ENCODE results near the gene SMAP1.

DNA sequence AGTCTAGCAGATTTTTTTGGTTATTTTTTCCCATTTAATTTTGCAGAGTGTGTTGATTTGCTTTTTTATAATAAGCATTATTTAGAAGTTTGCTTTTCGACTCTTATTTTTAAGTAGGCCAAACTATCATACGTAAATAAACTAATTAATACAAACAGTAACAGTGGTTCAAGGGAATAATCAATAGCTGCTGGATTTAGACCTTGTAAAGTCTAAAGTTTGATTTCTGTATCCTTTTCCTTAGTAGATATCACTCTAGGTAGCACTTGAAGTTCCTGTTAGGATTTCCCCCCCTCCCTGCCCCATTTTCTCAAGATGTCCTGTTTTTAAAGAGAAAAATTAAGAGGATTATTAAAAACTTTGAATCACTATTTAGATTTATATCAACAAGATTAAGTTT is 153.1 kb downstream of the SMAP1 start:
- TF ChIP-seq, protein P1, sequence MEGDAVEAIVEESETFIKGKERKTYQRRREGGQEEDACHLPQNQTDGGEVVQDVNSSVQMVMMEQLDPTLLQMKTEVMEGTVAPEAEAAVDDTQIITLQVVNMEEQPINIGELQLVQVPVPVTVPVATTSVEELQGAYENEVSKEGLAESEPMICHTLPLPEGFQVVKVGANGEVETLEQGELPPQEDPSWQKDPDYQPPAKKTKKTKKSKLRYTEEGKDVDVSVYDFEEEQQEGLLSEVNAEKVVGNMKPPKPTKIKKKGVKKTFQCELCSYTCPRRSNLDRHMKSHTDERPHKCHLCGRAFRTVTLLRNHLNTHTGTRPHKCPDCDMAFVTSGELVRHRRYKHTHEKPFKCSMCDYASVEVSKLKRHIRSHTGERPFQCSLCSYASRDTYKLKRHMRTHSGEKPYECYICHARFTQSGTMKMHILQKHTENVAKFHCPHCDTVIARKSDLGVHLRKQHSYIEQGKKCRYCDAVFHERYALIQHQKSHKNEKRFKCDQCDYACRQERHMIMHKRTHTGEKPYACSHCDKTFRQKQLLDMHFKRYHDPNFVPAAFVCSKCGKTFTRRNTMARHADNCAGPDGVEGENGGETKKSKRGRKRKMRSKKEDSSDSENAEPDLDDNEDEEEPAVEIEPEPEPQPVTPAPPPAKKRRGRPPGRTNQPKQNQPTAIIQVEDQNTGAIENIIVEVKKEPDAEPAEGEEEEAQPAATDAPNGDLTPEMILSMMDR (IDR thresholded peaks at IDR 0.05) = no peak
- TF ChIP-seq POLR2A (IDR thresholded peaks at IDR 0.05) = no peak

Data from prostate gland (tissue), 2 donors.